Activated naive CD8-positive, alpha-beta T cell treated with anti-CD3 and anti-CD28 coated beads for 36 hours (primary cell): Measurements from ENCODE around the gene PCDHB14. TPM values are rescaled to one million over a fixed set of nuclear protein-coding genes. Genes with fewer than 3 reads are reported as not detected.
"Not testable (repeated sequence)": the region's sequence is repeated elsewhere in the genome, so short reads cannot be mapped to it uniquely, and the experiment has no call there.

Experiments used
- DNase-seq: peaks from one replicate; pipeline ENCODE4 v3.0.0; 2021
- H3K27ac Mint-ChIP-seq: one replicate; pipeline ENCODE4 v1.8.0; 2022; ENCODE audit warnings: mild to moderate bottlenecking, moderate library complexity, mixed read lengths
- H3K27me3 Mint-ChIP-seq: one replicate; pipeline ENCODE4 v1.8.0; 2022; ENCODE audit warnings: mild to moderate bottlenecking, mixed read lengths
- H3K36me3 Mint-ChIP-seq: one replicate; pipeline ENCODE4 v1.8.0; 2021; ENCODE audit warnings: mild to moderate bottlenecking, mixed read lengths
- H3K4me1 Mint-ChIP-seq: one replicate; pipeline ENCODE4 v1.8.0; 2021; ENCODE audit warnings: mixed read lengths
- H3K4me3 Mint-ChIP-seq: one replicate; pipeline ENCODE4 v1.8.0; 2022; ENCODE audit warnings: mild to moderate bottlenecking, moderate library complexity, mixed read lengths
- H3K9me3 Mint-ChIP-seq: one replicate; pipeline ENCODE4 v1.8.0; 2022; ENCODE audit warnings: mixed read lengths
- total RNA-seq, 2 experiments: library from RNA; stranded (reverse); gene quantifications; one replicate each; pipeline ENCODE4 v1.2.3, GENCODE V29; 2021

The PCDHB14 gene
- total RNA-seq, 2 experiments from 2014 or later, result not detected

- not testable (repeated sequence) for H3K27ac Mint-ChIP-seq, H3K4me3 Mint-ChIP-seq, DNase-seq, H3K4me1 Mint-ChIP-seq
- peaks cover 41% of the 10 kb centered on the region for H3K9me3 Mint-ChIP-seq
- H3K27me3 Mint-ChIP-seq, result peaks cover 69% of the 10 kb centered on the region
- peaks cover 14% of the 10 kb centered on the region for H3K36me3 Mint-ChIP-seq
These were observed 28.8 kb upstream of the PCDHB14 start for GRCh38 chr5:141194332-141194731.

GRCh38 chr5:141196363-141196762 is 26.8 kb upstream of the PCDHB14 start:
- H3K4me3 Mint-ChIP-seq, result no peak overlapping the region
- H3K4me1 Mint-ChIP-seq, result no peaks in the 10 kb centered on the region
- no peak overlapping the region for H3K27ac Mint-ChIP-seq
- peaks cover 20% of the 10 kb centered on the region for H3K36me3 Mint-ChIP-seq
- H3K27me3 Mint-ChIP-seq, result peaks cover 67% of the 10 kb centered on the region
- DNase-seq, result no peak
- H3K9me3 Mint-ChIP-seq, result peaks cover 49% of the 10 kb centered on the region

- no peak within 1 kb of the TSS for H3K4me3 Mint-ChIP-seq
- no peak within 1 kb of the TSS for H3K27ac Mint-ChIP-seq
These were observed 23.5 kb upstream of the PCDHB14 start, which contains the start of gene PCDHB11 for GRCh38 chr5:141199359-141200235. TSS of gene PCDHB11 (plus strand) at chr5:141199627. CDS start at chr5:141199775, 148 bp downstream.

GRCh38 chr5:141201126-141201525 is 22.0 kb upstream of the PCDHB14 start:
- not testable (repeated sequence) for H3K27ac Mint-ChIP-seq, DNase-seq, H3K4me1 Mint-ChIP-seq, H3K4me3 Mint-ChIP-seq
- Mint-ChIP-seq H3K27me3 (peaks cover 63% of the 10 kb centered on the region), H3K36me3 (peaks cover 16% of the 10 kb centered on the region), H3K9me3 (peaks cover 38% of the 10 kb centered on the region)

More at GRCh38 chr5:141199359-141200235, 23.5 kb upstream of the PCDHB14 start, which contains the start of gene PCDHB11:
- Mint-ChIP-seq H3K4me1 (no peaks in the 10 kb centered on the region), H3K9me3 (peaks cover 44% of the 10 kb centered on the region), H3K27me3 (peaks cover 62% of the 10 kb centered on the region), H3K36me3 (peaks cover 18% of the 10 kb centered on the region)
- no peak for DNase-seq

GRCh38 chr5:141201646-141202045 is 21.5 kb upstream of the PCDHB14 start:
- peaks cover 64% of the 10 kb centered on the region for H3K27me3 Mint-ChIP-seq
- H3K4me3 Mint-ChIP-seq, H3K27ac Mint-ChIP-seq, DNase-seq, H3K4me1 Mint-ChIP-seq: not testable (repeated sequence)
- H3K9me3 Mint-ChIP-seq, result peaks cover 33% of the 10 kb centered on the region
- peaks cover 14% of the 10 kb centered on the region for H3K36me3 Mint-ChIP-seq

GRCh38 chr5:141208478-141208877 is 14.7 kb upstream of the PCDHB14 start, which contains the start of gene PCDHB12:
TSS of gene PCDHB12 (plus strand) at chr5:141208719. CDS start at chr5:141208908, 189 bp downstream.
- DNase-seq, result no peak
- Mint-ChIP-seq H3K4me1 (peaks cover 3% of the 10 kb centered on the region), H3K36me3 (peaks cover 2% of the 10 kb centered on the region), H3K4me3 (no peak within 1 kb of the TSS), H3K9me3 (peaks cover 12% of the 10 kb centered on the region), H3K27ac (no peak within 1 kb of the TSS), H3K27me3 (peaks cover 66% of the 10 kb centered on the region)

GRCh38 chr5:141210281-141210680 is 12.9 kb upstream of the PCDHB14 start:
- not testable (repeated sequence) for H3K36me3 Mint-ChIP-seq, H3K4me1 Mint-ChIP-seq, H3K4me3 Mint-ChIP-seq, DNase-seq, H3K27ac Mint-ChIP-seq
- Mint-ChIP-seq H3K9me3 (peaks cover 22% of the 10 kb centered on the region), H3K27me3 (peaks cover 74% of the 10 kb centered on the region)

- H3K4me1 Mint-ChIP-seq, H3K27ac Mint-ChIP-seq, H3K4me3 Mint-ChIP-seq, H3K36me3 Mint-ChIP-seq, DNase-seq: not testable (repeated sequence)
- Mint-ChIP-seq H3K9me3 (peaks cover 24% of the 10 kb centered on the region), H3K27me3 (peaks cover 71% of the 10 kb centered on the region)
These were observed 12.3 kb upstream of the PCDHB14 start for GRCh38 chr5:141210849-141211248.

GRCh38 chr5:141213656-141214339 is 9.3 kb upstream of the PCDHB14 start, which contains the start of gene PCDHB13:
TSS of gene PCDHB13 (plus strand) at chr5:141213919. CDS start at chr5:141214124, 205 bp downstream.
- H3K4me3 Mint-ChIP-seq, H3K4me1 Mint-ChIP-seq, DNase-seq, H3K27ac Mint-ChIP-seq: not testable (repeated sequence)
- Mint-ChIP-seq H3K27me3 (peaks cover 67% of the 10 kb centered on the region), H3K9me3 (peaks cover 38% of the 10 kb centered on the region), H3K36me3 (peaks cover 14% of the 10 kb centered on the region)

- H3K27ac Mint-ChIP-seq, H3K4me1 Mint-ChIP-seq, DNase-seq, H3K4me3 Mint-ChIP-seq: not testable (repeated sequence)
- Mint-ChIP-seq H3K9me3 (peaks cover 37% of the 10 kb centered on the region), H3K36me3 (peaks cover 14% of the 10 kb centered on the region), H3K27me3 (peaks cover 62% of the 10 kb centered on the region)
These were observed 8.6 kb upstream of the PCDHB14 start for GRCh38 chr5:141214583-141214982.

GRCh38 chr5:141215504-141215903 is 7.6 kb upstream of the PCDHB14 start:
- not testable (repeated sequence) for H3K27ac Mint-ChIP-seq, H3K4me3 Mint-ChIP-seq, H3K4me1 Mint-ChIP-seq, DNase-seq
- H3K9me3 Mint-ChIP-seq, result peaks cover 36% of the 10 kb centered on the region
- H3K27me3 Mint-ChIP-seq, result peaks cover 60% of the 10 kb centered on the region
- H3K36me3 Mint-ChIP-seq, result peaks cover 14% of the 10 kb centered on the region

GRCh38 chr5:141216035-141216434 is 7.1 kb upstream of the PCDHB14 start:
- DNase-seq, H3K27ac Mint-ChIP-seq, H3K4me3 Mint-ChIP-seq, H3K4me1 Mint-ChIP-seq: not testable (repeated sequence)
- Mint-ChIP-seq H3K36me3 (peaks cover 12% of the 10 kb centered on the region), H3K9me3 (peaks cover 34% of the 10 kb centered on the region), H3K27me3 (peaks cover 57% of the 10 kb centered on the region)

- not testable (repeated sequence) for H3K4me3 Mint-ChIP-seq, H3K27ac Mint-ChIP-seq, H3K9me3 Mint-ChIP-seq, DNase-seq, H3K36me3 Mint-ChIP-seq, H3K4me1 Mint-ChIP-seq
- H3K27me3 Mint-ChIP-seq, result peaks cover 44% of the 10 kb centered on the region
These were observed 1.7 kb downstream of the PCDHB14 start for GRCh38 chr5:141224844-141225243.

- peaks cover 41% of the 10 kb centered on the region for H3K27me3 Mint-ChIP-seq
- H3K27ac Mint-ChIP-seq, H3K36me3 Mint-ChIP-seq, H3K4me3 Mint-ChIP-seq, H3K9me3 Mint-ChIP-seq, DNase-seq, H3K4me1 Mint-ChIP-seq: not testable (repeated sequence)
These were observed 2.3 kb downstream of the PCDHB14 start for GRCh38 chr5:141225421-141225820.

GRCh38 chr5:141234109-141234667 is 11.0 kb downstream of the PCDHB14 start:
- Mint-ChIP-seq H3K4me1 (no peaks in the 10 kb centered on the region), H3K36me3 (peaks cover 13% of the 10 kb centered on the region), H3K9me3 (peaks cover 28% of the 10 kb centered on the region), H3K27ac (no peak overlapping the region), H3K4me3 (no peak overlapping the region), H3K27me3 (peaks cover 43% of the 10 kb centered on the region)
- DNase-seq, result no peak
